ENCODE data around the gene IL10RB.

IL10RB gene

DNA sequence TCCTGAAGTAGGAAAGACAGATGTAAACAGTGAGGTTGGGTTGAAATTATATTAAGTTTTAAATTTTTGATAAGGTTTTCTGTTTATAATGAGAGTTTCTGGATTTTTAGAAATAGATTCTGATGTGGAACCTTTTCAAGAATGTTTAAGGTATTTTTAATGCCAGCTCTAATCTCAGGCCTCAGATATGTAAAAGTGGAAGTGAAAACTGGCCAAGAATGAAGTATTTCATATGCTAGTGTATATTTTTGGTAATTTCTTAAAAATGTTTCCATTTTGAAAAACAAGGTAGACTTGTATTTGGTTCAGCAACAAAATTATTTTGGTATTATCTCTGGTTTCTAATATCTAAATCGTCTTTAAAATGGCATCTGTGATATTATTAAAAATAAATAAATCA, 73.0 kb downstream of the IL10RB start:
- no peak for DNase-seq

DNA sequence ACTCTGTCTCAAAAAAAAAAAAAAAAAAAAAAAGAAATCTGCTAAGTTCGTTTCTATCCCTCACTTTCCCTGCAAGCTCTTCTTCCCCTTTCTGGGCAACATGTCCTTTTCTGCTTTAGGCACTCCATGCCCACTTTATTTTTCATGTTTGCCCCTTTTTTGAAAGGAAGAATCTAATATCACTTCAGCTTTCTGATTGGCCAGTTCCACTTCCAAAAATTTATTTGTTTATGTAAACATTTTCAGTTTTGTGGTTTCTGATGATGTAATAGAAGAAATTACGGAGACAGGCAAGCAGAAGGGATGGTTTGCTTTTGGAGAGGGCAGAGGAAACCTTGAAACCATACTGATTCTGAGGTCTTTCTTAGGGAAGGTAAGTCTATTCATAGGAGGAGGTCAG, 73.8 kb downstream of the IL10RB start:
- no peak for DNase-seq

DNA sequence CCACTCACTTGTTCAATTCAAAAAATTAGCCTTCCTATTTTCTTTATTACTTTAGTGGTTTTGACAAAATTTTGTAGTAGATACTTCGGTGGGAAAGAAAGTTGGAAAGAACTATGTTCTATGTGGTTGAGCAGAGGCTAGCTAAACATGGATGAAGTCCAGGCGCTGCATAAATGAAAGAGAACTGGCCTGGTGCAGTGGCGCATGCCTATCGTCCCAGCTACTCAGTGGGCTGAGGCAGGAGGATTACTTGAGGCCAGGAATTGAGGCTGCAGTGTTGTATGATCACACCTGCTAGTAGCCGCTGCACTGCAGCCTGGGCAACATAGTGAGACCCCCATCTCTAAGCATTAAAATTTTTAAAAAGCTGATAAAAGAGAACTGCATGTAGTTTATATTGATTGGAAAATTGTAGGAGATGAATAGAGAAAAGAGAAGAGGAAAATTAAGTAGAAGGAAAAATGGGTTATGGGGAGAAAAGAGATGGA, 79.6 kb downstream of the IL10RB start:
- DNase-seq = no peak
